GM10266 (cell line): ENCODE measurements around the gene TCHH.
"Not testable (repeated sequence)": the region's sequence is repeated elsewhere in the genome, so short reads cannot be mapped to it uniquely, and the experiment has no call there.

Experiments used
- DNase-seq: peaks from one replicate; pipeline ENCODE4 v3.0.0; 2012; ENCODE audit errors: extremely low spot score
- TF ChIP-seq, protein P1 (sequence below): IDR thresholded peaks from 2 replicates; pipeline ENCODE4 v1.5.1; 2012; ENCODE audit warnings: mild to moderate bottlenecking, low read depth; ENCODE audit not compliant: control insufficient read depth, insufficient read depth; ENCODE audit errors: missing control alignments

TCHH gene

DNA sequence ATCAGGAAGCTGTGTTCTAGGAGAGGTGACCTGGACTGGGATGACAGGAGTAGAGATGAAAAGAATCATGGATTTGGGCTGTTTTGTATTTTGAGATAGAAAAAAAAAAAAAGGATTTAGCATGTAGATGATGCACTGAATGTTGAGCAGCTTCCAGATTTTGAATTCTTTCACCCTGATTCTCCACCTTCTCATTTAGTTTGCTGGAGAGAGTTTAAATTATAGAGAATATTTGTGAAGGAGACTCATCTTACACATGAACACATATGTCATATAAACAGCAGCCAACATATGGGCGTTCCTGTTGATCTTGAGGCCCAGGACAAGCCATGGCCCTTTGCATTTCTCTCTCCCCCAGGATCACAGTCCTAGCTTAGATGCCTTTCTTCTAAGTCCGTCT lies 36.4 kb upstream of the TCHH start:
- no peak for DNase-seq
- TF ChIP-seq, protein P1, sequence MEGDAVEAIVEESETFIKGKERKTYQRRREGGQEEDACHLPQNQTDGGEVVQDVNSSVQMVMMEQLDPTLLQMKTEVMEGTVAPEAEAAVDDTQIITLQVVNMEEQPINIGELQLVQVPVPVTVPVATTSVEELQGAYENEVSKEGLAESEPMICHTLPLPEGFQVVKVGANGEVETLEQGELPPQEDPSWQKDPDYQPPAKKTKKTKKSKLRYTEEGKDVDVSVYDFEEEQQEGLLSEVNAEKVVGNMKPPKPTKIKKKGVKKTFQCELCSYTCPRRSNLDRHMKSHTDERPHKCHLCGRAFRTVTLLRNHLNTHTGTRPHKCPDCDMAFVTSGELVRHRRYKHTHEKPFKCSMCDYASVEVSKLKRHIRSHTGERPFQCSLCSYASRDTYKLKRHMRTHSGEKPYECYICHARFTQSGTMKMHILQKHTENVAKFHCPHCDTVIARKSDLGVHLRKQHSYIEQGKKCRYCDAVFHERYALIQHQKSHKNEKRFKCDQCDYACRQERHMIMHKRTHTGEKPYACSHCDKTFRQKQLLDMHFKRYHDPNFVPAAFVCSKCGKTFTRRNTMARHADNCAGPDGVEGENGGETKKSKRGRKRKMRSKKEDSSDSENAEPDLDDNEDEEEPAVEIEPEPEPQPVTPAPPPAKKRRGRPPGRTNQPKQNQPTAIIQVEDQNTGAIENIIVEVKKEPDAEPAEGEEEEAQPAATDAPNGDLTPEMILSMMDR = no peak

DNA sequence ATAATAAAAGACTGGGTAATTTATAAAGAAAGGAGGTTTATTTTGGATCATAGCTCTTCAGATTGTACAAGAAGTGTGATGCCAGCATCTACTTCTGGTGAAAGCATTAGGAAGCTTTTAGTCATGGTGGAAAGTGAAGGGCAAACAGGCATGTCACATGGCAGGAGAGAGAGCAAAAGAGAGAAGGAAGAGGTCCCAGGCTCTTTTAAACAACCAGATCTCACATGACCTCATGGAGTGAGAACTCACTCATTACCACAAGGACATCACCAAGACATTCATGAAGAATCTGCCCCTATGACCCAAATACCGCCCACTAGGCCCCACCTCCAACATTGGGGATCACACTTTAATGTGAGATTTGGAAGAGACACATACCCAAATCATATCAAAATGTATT lies 33.7 kb upstream of the TCHH start:
- TF ChIP-seq, protein P1 = no peak
- no peak for DNase-seq

DNA sequence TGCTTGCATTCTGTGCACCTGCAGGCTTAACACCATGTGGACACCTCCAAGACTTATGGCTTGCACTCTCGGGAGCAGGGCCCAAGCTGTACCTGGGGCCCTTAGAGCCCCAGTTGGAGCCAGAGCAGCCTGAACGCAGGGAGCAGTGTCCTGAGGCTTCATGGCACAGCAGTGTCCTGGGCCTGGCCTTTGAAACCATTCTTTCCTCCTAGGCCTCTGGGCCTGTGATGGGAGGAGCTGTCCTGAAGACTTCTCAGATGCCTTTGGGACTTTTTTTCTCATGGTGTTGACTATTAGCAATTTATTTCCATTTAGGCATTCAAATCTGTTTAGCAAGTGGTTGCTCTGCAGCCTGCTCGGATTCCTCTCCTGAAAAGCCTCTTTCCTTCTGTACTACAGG lies 32.8 kb upstream of the TCHH start:
- TF ChIP-seq, protein P1 = no peak
- no peak for DNase-seq

DNA sequence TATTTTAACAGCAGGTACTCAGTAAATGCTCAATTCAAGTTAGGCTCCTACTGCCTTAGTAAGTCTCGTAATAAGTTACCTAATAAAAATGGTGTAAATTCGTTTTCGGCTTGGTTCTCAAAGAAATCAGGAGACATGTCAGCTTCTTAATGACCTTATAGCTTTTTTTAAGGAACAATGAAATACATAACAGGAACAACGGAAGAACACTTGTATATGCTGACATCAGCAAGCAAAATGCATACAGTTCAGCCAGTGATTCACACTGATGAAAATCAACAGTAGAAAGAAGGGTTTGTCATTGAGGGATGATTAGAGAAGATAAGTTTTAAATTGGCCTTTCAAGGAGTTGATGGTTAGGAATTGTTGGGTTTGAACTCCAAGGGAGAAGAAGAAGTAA lies 30.5 kb upstream of the TCHH start:
- TF ChIP-seq, protein P1 = no peak
- DNase-seq = no peak

DNA sequence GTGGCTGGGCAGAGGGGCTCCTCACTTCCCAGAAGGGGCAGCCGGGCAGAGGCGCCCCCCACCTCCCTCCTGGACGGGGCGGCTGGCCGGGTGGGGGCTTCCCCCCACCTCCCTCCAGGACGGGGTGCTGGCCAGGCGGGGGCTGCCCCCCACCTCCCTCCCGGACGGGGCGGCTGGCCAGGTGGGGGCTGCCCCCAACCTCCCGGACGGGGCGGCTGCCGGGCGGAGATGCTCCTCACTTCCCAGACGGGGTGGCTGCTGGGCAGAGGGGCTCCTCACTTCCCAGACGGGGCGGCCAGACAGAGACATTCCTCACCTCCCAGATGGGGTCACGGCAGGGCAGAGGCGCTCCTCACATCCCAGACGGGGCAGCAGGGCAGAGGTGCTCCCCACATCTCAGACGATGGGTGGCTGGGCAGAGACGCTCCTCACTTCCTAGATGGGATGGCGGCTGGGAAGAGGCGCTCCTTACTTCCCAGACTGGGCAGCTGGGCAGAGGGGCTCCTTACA lies 29.5 kb upstream of the TCHH start:
- not testable (repeated sequence) for DNase-seq

DNA sequence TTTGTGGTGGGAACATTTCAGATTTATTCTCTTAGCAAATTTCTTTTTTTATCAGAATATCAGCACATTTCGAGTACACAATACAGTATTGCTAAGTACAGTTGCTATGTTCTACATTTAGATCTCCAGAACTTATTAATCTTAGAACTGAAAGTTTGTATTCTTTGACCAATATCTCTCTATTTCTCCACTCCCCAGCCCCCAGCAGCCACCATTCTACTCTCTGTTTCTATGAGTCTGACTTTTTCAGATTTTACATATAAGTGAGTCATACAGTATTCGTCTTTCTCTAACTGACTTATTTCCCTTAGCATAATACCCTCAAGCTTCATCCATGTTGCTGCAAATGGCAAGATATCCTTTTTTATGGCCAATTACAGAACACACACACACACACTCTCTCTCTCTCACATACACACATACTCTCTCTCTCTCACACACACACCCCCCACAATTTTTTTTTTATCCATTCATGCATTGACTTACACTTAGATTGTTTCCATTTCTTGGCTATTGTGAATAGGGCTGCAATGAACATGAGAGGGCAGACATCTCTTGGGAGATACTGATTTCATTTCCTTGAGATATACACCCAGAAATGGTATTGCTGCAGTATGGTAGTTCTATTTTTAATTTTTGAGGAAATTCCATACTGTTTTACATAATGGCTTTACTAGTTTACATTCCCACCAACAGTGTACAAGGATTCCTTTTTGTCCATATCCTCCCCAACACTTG lies 28.1 kb upstream of the TCHH start:
- DNase-seq = peak; percentile 36
- TF ChIP-seq, protein P1 = no peak

DNA sequence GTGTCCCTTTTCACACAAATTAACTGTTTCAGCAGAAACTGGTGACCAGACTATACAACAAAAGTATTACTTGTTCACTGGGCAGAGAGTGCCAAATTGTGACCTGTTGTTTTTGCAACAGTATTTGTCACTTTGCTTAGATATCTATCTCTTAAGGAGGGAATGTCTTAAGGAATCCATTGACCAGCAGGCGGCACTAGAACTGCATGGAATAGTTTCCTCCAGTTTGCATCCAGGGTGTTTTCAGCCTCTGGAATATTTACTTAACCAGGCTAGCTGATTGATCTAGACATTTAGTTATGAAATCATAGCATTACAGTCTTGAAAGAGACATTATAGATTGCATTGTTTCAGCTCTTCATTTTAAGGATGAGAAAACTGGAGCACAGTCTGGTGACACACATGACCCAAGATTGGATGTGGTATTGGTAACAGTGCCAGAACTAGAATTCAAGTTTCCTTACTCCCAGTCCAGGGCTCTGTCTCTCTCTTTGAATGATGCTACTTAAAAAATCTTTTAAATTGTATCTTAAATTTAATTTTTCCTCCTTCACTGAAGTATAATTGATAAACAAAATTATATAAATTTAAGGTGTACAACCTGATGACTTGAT lies 26.8 kb upstream of the TCHH start:
- DNase-seq = no peak
- TF ChIP-seq, protein P1 = peak; percentile 59
